Ascending aorta (tissue), 2 donors: Measurements from ENCODE around the gene RNF208. TPM values are rescaled to one million over a fixed set of nuclear protein-coding genes. Genes with fewer than 3 reads are reported as not detected.
A peak's percentile ranks its signal among the peaks of the same experiment; 100 is the strongest.

Experiments used
- DNase-seq, 2 donors: peaks; one replicate each; pipeline ENCODE4 v3.0.0-alpha.2; 2019; ENCODE audit warnings: low spot score in 2 of 2
- H3K27ac ChIP-seq, 2 donors: fragments of 200-600 bp; sonication (generic); one replicate each; pipeline ENCODE4 v1.5.1; 2016 to 2017; ENCODE audit warnings: mild to moderate bottlenecking in 1 of 2
- H3K27me3 ChIP-seq: fragments of 200-600 bp; sonication (generic); one replicate; pipeline ENCODE4 v1.5.1; 2017
- H3K36me3 ChIP-seq, 2 donors: fragments of 200-600 bp; sonication (generic); one replicate each; pipeline ENCODE4 v1.5.1; 2016
- H3K4me1 ChIP-seq, 2 donors: fragments of 200-600 bp; sonication (generic); one replicate each; pipeline ENCODE4 v1.5.1; 2016 to 2017; ENCODE audit warnings: mild to moderate bottlenecking in 1 of 2
- H3K4me3 ChIP-seq, 2 donors: fragments of 200-600 bp; sonication (generic); one replicate each; pipeline ENCODE4 v1.5.1; 2016 to 2017; ENCODE audit warnings: mild to moderate bottlenecking in 1 of 2
- H3K9me3 ChIP-seq, 2 donors: fragments of 200-600 bp; sonication (generic); one replicate each; pipeline ENCODE4 v1.5.1; 2016
- CTCF ChIP-seq, 3 experiments: fragments of 200-600 bp in 2 of 3; fragments of 450-650 bp in 1 of 3; sonication (generic) in 2 of 3; IDR thresholded peaks; one replicate each; pipeline ENCODE4 v1.5.1; 2016 to 2019; ENCODE audit warnings: antibody characterized with exemption in 3 of 3, mild to moderate bottlenecking in 1 of 3, moderate library complexity in 1 of 3
- intact Hi-C: fragments of 100-400 bp; cut with DNase I; formaldehyde crosslinking; loops from one replicate; pipeline ENCODE4 v1.15.1; 2023
- total RNA-seq: library from RNA; depleted of rRNA; stranded (reverse); fragments of >200 nt; gene quantifications from one replicate; pipeline ENCODE4 v1.1.0, GENCODE V29; 2016

RNF208 gene
- total RNA-seq, 1 donor from 2014 or later: 6.7 TPM

GRCh38 chr9:137198051-137198901, 23.8 kb downstream of the RNF208 start:
- TF ChIP-seq CTCF (IDR thresholded peaks at IDR 0.05): no peak
- Histone ChIP-seq H3K4me1 (peaks cover 9 to 28% of the 10 kb centered on the region in 2 donors), H3K4me3 (peak overlapping the region in 1 of 2 donors; percentile 73), H3K27me3 (no peaks in the 10 kb centered on the region), H3K9me3 (no peaks in the 10 kb centered on the region), H3K36me3 (no peaks in the 10 kb centered on the region), H3K27ac (no peak overlapping the region)
- intact Hi-C loops: no loop called here
- no peak for DNase-seq

GRCh38 chr9:137195525-137196220, 26.4 kb downstream of the RNF208 start:
- peaks cover 8 to 13% of the 10 kb centered on the region in 2 donors for H3K36me3 ChIP-seq
- intact Hi-C loops: no loop called here
- DNase-seq: no peak
- TF ChIP-seq CTCF (IDR thresholded peaks at IDR 0.05): no peak
- no peaks in the 10 kb centered on the region for H3K27me3 ChIP-seq
- no peak overlapping the region for H3K4me3 ChIP-seq
- H3K27ac ChIP-seq: no peak overlapping the region
- no peaks in the 10 kb centered on the region for H3K9me3 ChIP-seq
- H3K4me1 ChIP-seq: peaks cover 5 to 19% of the 10 kb centered on the region in 2 donors

DNA sequence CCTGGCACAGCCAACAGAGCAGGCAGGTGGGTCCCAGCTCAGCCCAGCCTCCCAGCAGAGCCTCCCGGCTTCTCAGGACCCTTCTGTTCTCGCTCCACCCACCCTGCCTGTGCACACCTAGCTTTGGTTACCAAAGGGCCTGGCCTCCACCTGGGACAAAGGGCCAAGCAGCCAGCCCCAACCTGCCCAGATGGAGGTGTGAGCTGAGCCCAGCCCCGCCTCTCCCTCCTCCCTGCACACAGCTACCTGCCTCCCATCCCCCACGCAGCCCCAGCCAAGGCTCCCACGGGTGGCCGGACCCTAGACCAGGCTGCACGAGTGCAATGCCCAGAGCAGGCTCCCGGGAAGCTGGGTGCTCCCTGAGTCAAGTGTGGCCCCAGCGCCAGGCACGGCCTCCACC, 27.1 kb downstream of the RNF208 start:
- Histone ChIP-seq H3K9me3 (no peaks in the 10 kb centered on the region), H3K36me3 (peaks cover 16 to 17% of the 10 kb centered on the region in 2 donors), H3K4me3 (no peak overlapping the region), H3K4me1 (peaks cover 10 to 26% of the 10 kb centered on the region in 2 donors), H3K27me3 (no peaks in the 10 kb centered on the region), H3K27ac (no peak overlapping the region)
- DNase-seq: no peak
- intact Hi-C loops: no loop called here
- TF ChIP-seq CTCF (IDR thresholded peaks at IDR 0.05): no peak

- TF ChIP-seq CTCF (IDR thresholded peaks at IDR 0.05): no peak
- DNase-seq: no peak
- peaks cover 18 to 19% of the 10 kb centered on the region in 2 donors for H3K36me3 ChIP-seq
- H3K4me3 ChIP-seq: no peak overlapping the region
- no peak overlapping the region for H3K27ac ChIP-seq
- intact Hi-C loops: no loop called here
- H3K4me1 ChIP-seq: peaks cover 10 to 27% of the 10 kb centered on the region in 2 donors
- no peaks in the 10 kb centered on the region for H3K9me3 ChIP-seq
- no peaks in the 10 kb centered on the region for H3K27me3 ChIP-seq
Observed at GRCh38 chr9:137194388-137194787, 27.7 kb downstream of the RNF208 start.

GRCh38 chr9:137193771-137194170, 28.3 kb downstream of the RNF208 start:
- no peak for TF ChIP-seq CTCF (IDR thresholded peaks at IDR 0.05)
- Histone ChIP-seq H3K9me3 (no peaks in the 10 kb centered on the region), H3K27me3 (no peaks in the 10 kb centered on the region), H3K36me3 (peaks cover 18 to 19% of the 10 kb centered on the region in 2 donors), H3K4me1 (peaks cover 13 to 23% of the 10 kb centered on the region in 2 donors), H3K4me3 (no peak overlapping the region), H3K27ac (no peak overlapping the region)
- intact Hi-C loops: no loop called here
- DNase-seq: no peak
